Measurements from ENCODE around the gene IL20. TPM values are rescaled to one million over a fixed set of nuclear protein-coding genes. Genes with fewer than 3 reads are reported as not detected.

The IL20 gene
- total and polyA plus RNA-seq, 2 of the 8 experiments (the other 6 are each of a cell fraction or from before 2014, with no cell fraction given): not detected

DNA sequence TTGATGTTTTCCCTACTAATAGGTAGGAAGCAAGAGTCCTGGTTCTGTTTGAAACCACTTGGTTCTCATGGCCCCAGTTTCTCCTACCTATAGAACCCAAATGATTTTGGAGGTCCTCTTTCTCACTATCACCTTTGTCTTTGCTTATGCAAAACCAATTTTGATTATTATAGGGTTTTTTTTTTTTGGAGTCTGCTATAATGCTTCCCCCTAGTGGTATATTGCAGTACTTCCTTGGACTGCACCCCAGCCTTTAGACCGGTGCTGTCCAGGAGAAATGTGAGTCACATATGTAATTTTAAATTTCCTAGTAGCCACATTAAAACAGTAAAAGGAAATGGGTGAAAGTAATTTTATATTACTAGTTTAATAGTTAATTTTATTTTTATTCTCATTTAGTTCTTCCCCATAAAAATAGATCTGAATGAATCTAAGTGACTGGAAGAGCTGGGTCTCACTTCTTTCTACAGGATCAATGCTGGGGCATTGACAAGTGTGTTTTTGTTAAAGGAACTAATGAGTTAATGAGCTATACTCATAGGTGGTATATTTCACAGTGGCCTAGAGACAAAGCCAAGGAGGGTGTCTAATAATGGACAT is 45.7 kb downstream of the IL20 start:
- no peak overlapping the region for H3K4ac ChIP-seq (replicated peaks; ENCODE audit: insufficient read length, low read depth, low read length)
- H4K5ac ChIP-seq (ENCODE audit: insufficient read length, low read depth, low read length): no peak overlapping the region
- no peak overlapping the region for H3K4me3 ChIP-seq (ENCODE audit: extremely low read depth in 1 of 4, insufficient read depth in 2 of 4, low read depth in 3 of 4, low read length in 4 of 4)
- H2BK12ac ChIP-seq (ENCODE audit: low read depth, low read length): no peak overlapping the region
- H3K27me3 ChIP-seq (replicated peaks in 1 of 4; ENCODE audit: control insufficient read depth in 3 of 4, extremely low read depth in 1 of 4, insufficient read depth in 3 of 4, low read length in 3 of 4): peaks cover 9 to 34% (median 29%) of the 10 kb centered on the region in 4 experiments
- H2AK5ac ChIP-seq (ENCODE audit: low read depth, low read length): no peak overlapping the region
- no peak overlapping the region for H2BK15ac ChIP-seq (ENCODE audit: low read length)
- no peak overlapping the region for H3K14ac ChIP-seq (ENCODE audit: insufficient read length)
- peaks cover 8% of the 10 kb centered on the region; the same call in 1 of the 2 replicates for H3K23me2 ChIP-seq (ENCODE audit: low read depth, low read length)
- no peak overlapping the region for H2BK20ac ChIP-seq (ENCODE audit: low read length)
- H3K79me2 ChIP-seq (ENCODE audit: control insufficient read depth in 1 of 2, insufficient read depth in 2 of 2, low read length in 2 of 2): no peaks in the 10 kb centered on the region
- 38% methylated on average over 1 of the region's 1 CpG; no CpG with 5 or more reads in 1 of the 2 experiments for WGBS, 2 experiments (ENCODE audit: extremely low coverage in 1 of 2, insufficient coverage in 1 of 2, insufficient read length in 1 of 2, insufficient replicate concordance in 2 of 2, low coverage in 1 of 2, low lambda C conversion rate in 2 of 2, missing lambda C conversion rate in 1 of 2)
- H4K8ac ChIP-seq (ENCODE audit: extremely low read depth, insufficient read depth, low read length): no peak overlapping the region
- no peak overlapping the region for H3K23ac ChIP-seq (ENCODE audit: insufficient read length)
- no peaks in the 10 kb centered on the region for H3K79me1 ChIP-seq (ENCODE audit: low read depth, low read length)
- H2BK5ac ChIP-seq (ENCODE audit: low read depth, low read length): no peak overlapping the region
- no peak overlapping the region for H3K27ac ChIP-seq (ENCODE audit: low read depth, low read length)
- no peak overlapping the region for H3K4me2 ChIP-seq (ENCODE audit: insufficient read depth in 1 of 2, low read depth in 2 of 2, low read length in 2 of 2)
- no peaks in the 10 kb centered on the region for H3K9me3 ChIP-seq (ENCODE audit: insufficient read depth in 2 of 2, low read depth in 1 of 2, low read length in 1 of 2)
- DNase-seq (ENCODE audit: low read depth in 1 of 2, low spot score in 2 of 2) (no peak), FAIRE-seq (no peak)
- H3K9ac ChIP-seq (replicated peaks in 1 of 4; ENCODE audit: extremely low read depth in 1 of 4, low read depth in 3 of 4, low read length in 3 of 4): no peak overlapping the region
- H3K56ac ChIP-seq (replicated peaks; ENCODE audit: insufficient read length, low read depth, low read length): no peak overlapping the region
- no peak overlapping the region for H4K91ac ChIP-seq (replicated peaks; ENCODE audit: insufficient read length, low read length)
- ChIA-PET CTCF (ENCODE audit: partially characterized antibody) (interaction anchor here (0.5 to 12.9 kb wide), 68 partner anchors 10 to 438 kb away, joined by 3 to 180 read pairs (median 6); partner anchors contain the start of genes FCAMR, FCMR, IL19 and IL20), POLR2A (ENCODE audit: partially characterized antibody) (no interaction called here)
- H3K36me3 ChIP-seq (ENCODE audit: control insufficient read depth in 2 of 4, insufficient read depth in 4 of 4, low read length in 3 of 4): no peaks in the 10 kb centered on the region
- no peak overlapping the region for H3K18ac ChIP-seq (ENCODE audit: extremely low read depth, low read length)
- TF ChIP-seq JUND (IDR thresholded peaks at IDR 0.05; ENCODE audit: low read length): no peak
- TF ChIP-seq GTF2F1 (IDR thresholded peaks at IDR 0.05; ENCODE audit: borderline replicate concordance, low read depth, low read length): no peak
- TF ChIP-seq CHD1 (IDR thresholded peaks at IDR 0.05; ENCODE audit: low read depth, low read length): no peak
- TF ChIP-seq SIX5 (IDR thresholded peaks at IDR 0.05; ENCODE audit: low read depth, low read length): no peak
- TF ChIP-seq, protein P1, sequence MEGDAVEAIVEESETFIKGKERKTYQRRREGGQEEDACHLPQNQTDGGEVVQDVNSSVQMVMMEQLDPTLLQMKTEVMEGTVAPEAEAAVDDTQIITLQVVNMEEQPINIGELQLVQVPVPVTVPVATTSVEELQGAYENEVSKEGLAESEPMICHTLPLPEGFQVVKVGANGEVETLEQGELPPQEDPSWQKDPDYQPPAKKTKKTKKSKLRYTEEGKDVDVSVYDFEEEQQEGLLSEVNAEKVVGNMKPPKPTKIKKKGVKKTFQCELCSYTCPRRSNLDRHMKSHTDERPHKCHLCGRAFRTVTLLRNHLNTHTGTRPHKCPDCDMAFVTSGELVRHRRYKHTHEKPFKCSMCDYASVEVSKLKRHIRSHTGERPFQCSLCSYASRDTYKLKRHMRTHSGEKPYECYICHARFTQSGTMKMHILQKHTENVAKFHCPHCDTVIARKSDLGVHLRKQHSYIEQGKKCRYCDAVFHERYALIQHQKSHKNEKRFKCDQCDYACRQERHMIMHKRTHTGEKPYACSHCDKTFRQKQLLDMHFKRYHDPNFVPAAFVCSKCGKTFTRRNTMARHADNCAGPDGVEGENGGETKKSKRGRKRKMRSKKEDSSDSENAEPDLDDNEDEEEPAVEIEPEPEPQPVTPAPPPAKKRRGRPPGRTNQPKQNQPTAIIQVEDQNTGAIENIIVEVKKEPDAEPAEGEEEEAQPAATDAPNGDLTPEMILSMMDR (IDR thresholded peaks at IDR 0.05; ENCODE audit: control extremely low read depth in 1 of 3, insufficient read depth in 1 of 3, low read depth in 1 of 3, low read length in 3 of 3): peak in 2 of 3 experiments; percentile 43 to 58; a peak in 3 of 4 replicates
- TF ChIP-seq RXRA (IDR thresholded peaks at IDR 0.05; ENCODE audit: insufficient read depth, low read depth, low read length): no peak
- peak; percentile 29 to 53 for TF ChIP-seq RAD21 (IDR thresholded peaks at IDR 0.05 in 1 of 2, conservative IDR thresholded peaks at IDR 0.05 in 1 of 2; ENCODE audit: low read depth in 2 of 2, low read length in 2 of 2)
- no peak overlapping the region for H2AFZ ChIP-seq (ENCODE audit: low read length)
- peaks cover 0 to 7% (median 3%) of the 10 kb centered on the region in 4 experiments; a peak in 4 of 7 replicates for H3K4me1 ChIP-seq (replicated peaks in 1 of 4; ENCODE audit: control insufficient read depth in 3 of 4, insufficient read depth in 4 of 4, low read length in 3 of 4)
- no peak overlapping the region for H2BK120ac ChIP-seq (replicated peaks; ENCODE audit: low read depth, low read length)
- H4K20me1 ChIP-seq (replicated peaks in 1 of 2; ENCODE audit: control insufficient read depth in 1 of 2, insufficient read depth in 2 of 2, low read length in 2 of 2): no peaks in the 10 kb centered on the region

All from H1 (cell line).